ENCODE measurements around the gene TUBGCP3. TPM values are rescaled to one million over a fixed set of nuclear protein-coding genes. Genes with fewer than 3 reads are reported as not detected.

The TUBGCP3 gene
- total RNA-seq, 2 experiments from 2014 or later = 19.4 to 36.2 TPM

- Histone ChIP-seq H3K4me1 (ENCODE audit: insufficient read depth, low read length, poor library complexity, severe bottlenecking) (no peaks in the 10 kb centered on the region), H3K4me2 (ENCODE audit: low read length) (no peak overlapping the region), H3K9me3 (ENCODE audit: low read length) (no peaks in the 10 kb centered on the region), H3K36me3 (ENCODE audit: insufficient read depth, low read length) (peaks cover 36% of the 10 kb centered on the region; the same call in 1 of the 2 replicates), H3K79me2 (ENCODE audit: insufficient read depth, low read depth, low read length) (no peaks in the 10 kb centered on the region), H4K20me1 (ENCODE audit: insufficient read depth, low read length) (no peaks in the 10 kb centered on the region), H3K27ac (ENCODE audit: low read depth, low read length, poor library complexity, severe bottlenecking) (no peak overlapping the region), H3K4me3 (ENCODE audit: low read depth, low read length, poor library complexity, severe bottlenecking) (no peak overlapping the region), H3K9me2 (ENCODE audit: insufficient read depth, low read length) (no peaks in the 10 kb centered on the region), H2AFZ (ENCODE audit: low read length) (no peak overlapping the region)
- ChIA-PET CTCF (ENCODE audit: unreplicated experiment) (no interaction called here), POLR2A (no interaction called here)
- intact Hi-C loops (cut with micrococcal nuclease; ENCODE audit: unreplicated experiment) = no loop called here
- TF ChIP-seq EZH2phosphoT487 (IDR thresholded peaks at IDR 0.05; ENCODE audit: borderline replicate concordance, low read depth, low read length) (no peak), CTCF (conservative IDR thresholded peaks at IDR 0.05; ENCODE audit: low read length) (no peak)
- DNase-seq (ENCODE audit: low spot score) = no peak
- no TSS peak for BruUV-seq (replicated peaks)
Observed at GRCh38 chr13:112522578-112522977, 65.4 kb downstream of the TUBGCP3 start.

- H3K36me3 ChIP-seq (ENCODE audit: insufficient read depth, low read length) = peaks cover 38% of the 10 kb centered on the region
- TF ChIP-seq CTCF (conservative IDR thresholded peaks at IDR 0.05; ENCODE audit: low read length) (no peak), EZH2phosphoT487 (IDR thresholded peaks at IDR 0.05; ENCODE audit: borderline replicate concordance, low read depth, low read length) (no peak)
- no peak overlapping the region for H3K4me3 ChIP-seq (ENCODE audit: low read depth, low read length, poor library complexity, severe bottlenecking)
- H2AFZ ChIP-seq (ENCODE audit: low read length) = no peak overlapping the region
- no peaks in the 10 kb centered on the region for H3K9me3 ChIP-seq (ENCODE audit: low read length)
- H3K9me2 ChIP-seq (ENCODE audit: insufficient read depth, low read length) = no peaks in the 10 kb centered on the region
- ChIA-PET CTCF (ENCODE audit: unreplicated experiment) (no interaction called here), POLR2A (no interaction called here)
- H3K4me2 ChIP-seq (ENCODE audit: low read length) = no peak overlapping the region
- no peaks in the 10 kb centered on the region for H4K20me1 ChIP-seq (ENCODE audit: insufficient read depth, low read length)
- intact Hi-C loops (cut with micrococcal nuclease; ENCODE audit: unreplicated experiment) = no loop called here
- DNase-seq (ENCODE audit: low spot score) = no peak
- H3K4me1 ChIP-seq (ENCODE audit: insufficient read depth, low read length, poor library complexity, severe bottlenecking) = no peaks in the 10 kb centered on the region
- no peaks in the 10 kb centered on the region for H3K79me2 ChIP-seq (ENCODE audit: insufficient read depth, low read depth, low read length)
- BruUV-seq (replicated peaks) = no TSS peak
- no peak overlapping the region for H3K27ac ChIP-seq (ENCODE audit: low read depth, low read length, poor library complexity, severe bottlenecking)
Observed at GRCh38 chr13:112521073-112521685, 66.8 kb downstream of the TUBGCP3 start.

GRCh38 chr13:112519517-112520060 is 68.4 kb downstream of the TUBGCP3 start:
- Histone ChIP-seq H3K9me3 (ENCODE audit: low read length) (no peaks in the 10 kb centered on the region), H3K36me3 (ENCODE audit: insufficient read depth, low read length) (peaks cover 35% of the 10 kb centered on the region), H4K20me1 (ENCODE audit: insufficient read depth, low read length) (no peaks in the 10 kb centered on the region), H3K27ac (ENCODE audit: low read depth, low read length, poor library complexity, severe bottlenecking) (no peak overlapping the region), H3K4me2 (ENCODE audit: low read length) (no peak overlapping the region), H3K4me1 (ENCODE audit: insufficient read depth, low read length, poor library complexity, severe bottlenecking) (no peaks in the 10 kb centered on the region), H3K79me2 (ENCODE audit: insufficient read depth, low read depth, low read length) (no peaks in the 10 kb centered on the region), H3K9me2 (ENCODE audit: insufficient read depth, low read length) (no peaks in the 10 kb centered on the region), H2AFZ (ENCODE audit: low read length) (no peak overlapping the region), H3K4me3 (ENCODE audit: low read depth, low read length, poor library complexity, severe bottlenecking) (no peak overlapping the region)
- BruUV-seq (replicated peaks) = no TSS peak
- intact Hi-C loops (cut with micrococcal nuclease; ENCODE audit: unreplicated experiment) = no loop called here
- CTCF ChIA-PET (ENCODE audit: unreplicated experiment) = no interaction called here
- POLR2A ChIA-PET = no interaction called here
- TF ChIP-seq EZH2phosphoT487 (IDR thresholded peaks at IDR 0.05; ENCODE audit: borderline replicate concordance, low read depth, low read length) (no peak), CTCF (conservative IDR thresholded peaks at IDR 0.05; ENCODE audit: low read length) (no peak)
- DNase-seq (ENCODE audit: low spot score) = no peak

Measured in OCI-LY7 (cell line).